ENCODE results near the gene CNMD. TPM values are rescaled to one million over a fixed set of nuclear protein-coding genes. Genes with fewer than 3 reads are reported as not detected.
"Not testable (repeated sequence)": the region's sequence is repeated elsewhere in the genome, so short reads cannot be mapped to it uniquely, and the experiment has no call there.

The CNMD gene
- polyA plus RNA-seq, 1 donor (not counting 4 experiments of a cell fraction or from before 2014, with no cell fraction given) = not detected

DNA sequence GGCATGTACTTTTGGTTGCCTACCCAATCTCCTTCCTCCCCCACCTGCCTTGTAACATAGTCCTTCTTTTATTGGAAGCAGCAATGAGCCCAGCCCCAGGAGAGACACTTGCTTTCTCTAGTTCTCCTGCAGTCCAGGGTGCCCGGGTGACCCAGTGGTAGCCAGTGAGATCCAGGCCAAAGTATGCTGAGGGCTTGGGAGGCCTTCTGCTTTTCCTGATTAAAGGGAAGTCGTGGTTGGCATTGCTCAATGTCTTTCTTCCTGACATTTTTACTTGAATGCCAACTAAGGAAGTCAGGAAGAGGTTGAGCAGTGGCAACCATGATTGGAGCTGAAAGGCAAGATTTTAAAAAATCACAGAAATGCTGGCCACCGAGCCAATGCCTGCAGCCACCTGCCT is 25.7 kb downstream of the CNMD start:
- H3K9me1 ChIP-seq (ENCODE audit: control insufficient read depth, extremely low read depth, insufficient read depth, low read length) = no peaks in the 10 kb centered on the region

DNA sequence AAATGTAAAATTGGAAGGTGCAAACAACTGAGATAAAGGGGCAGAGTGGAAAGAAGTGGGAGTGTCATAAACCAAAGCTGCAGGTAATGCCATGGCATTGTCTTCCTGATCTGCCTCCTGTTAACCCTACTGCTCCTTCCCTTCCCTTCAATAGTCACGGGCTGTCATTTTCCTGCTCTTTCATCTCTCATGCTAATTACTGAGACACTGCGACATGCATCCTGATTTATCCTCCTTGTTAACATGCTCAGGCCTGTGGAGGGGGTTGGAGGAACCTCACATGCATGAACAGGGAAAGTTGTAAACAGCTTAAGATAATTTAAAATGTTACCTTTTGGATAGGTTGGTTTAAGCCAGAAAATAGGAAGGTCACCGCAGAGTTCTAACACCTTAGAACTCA is 27.2 kb downstream of the CNMD start:
- no peaks in the 10 kb centered on the region for H3K79me2 ChIP-seq (ENCODE audit: control insufficient read depth, insufficient read depth, low read length)
- H3K36me3 ChIP-seq (ENCODE audit: control insufficient read depth in 2 of 2, extremely low read depth in 1 of 2, insufficient read depth in 2 of 2, low read length in 2 of 2) = no peaks in the 10 kb centered on the region
- TF ChIP-seq EZH2 (IDR thresholded peaks at IDR 0.05; ENCODE audit: low read length) (no peak), CTCF (optimal IDR thresholded peaks at IDR 0.05 in 1 of 3, IDR thresholded peaks at IDR 0.05 in 1 of 3, conservative IDR thresholded peaks at IDR 0.05 in 1 of 3; ENCODE audit: extremely low read depth in 1 of 3, insufficient read depth in 2 of 3, low read length in 3 of 3) (no peak)
- no peaks in the 10 kb centered on the region for H3K27me3 ChIP-seq (ENCODE audit: control insufficient read depth, extremely low read depth, insufficient read depth, low read length)
- peaks cover 8% of the 10 kb centered on the region for H3K4me1 ChIP-seq (ENCODE audit: control insufficient read depth, extremely low read depth, insufficient read depth, low read length)
- no peak overlapping the region for H2AFZ ChIP-seq (ENCODE audit: control insufficient read depth, low read length)
- no peaks in the 10 kb centered on the region for H3K9me3 ChIP-seq (ENCODE audit: control insufficient read depth, low read depth, low read length)
- FAIRE-seq (peak; percentile 20), DNase-seq (ENCODE audit: low read depth, low spot score) (no peak)
- H3K9me1 ChIP-seq (ENCODE audit: control insufficient read depth, extremely low read depth, insufficient read depth, low read length) = no peaks in the 10 kb centered on the region
- H3K4me2 ChIP-seq (ENCODE audit: control insufficient read depth, extremely low read depth, insufficient read depth, low read depth, low read length) = no peak overlapping the region
- no peak overlapping the region for H3K4me3 ChIP-seq (ENCODE audit: control insufficient read depth in 2 of 3, extremely low read depth in 1 of 3, insufficient read depth in 2 of 3, low read depth in 1 of 3, low read length in 3 of 3)
- dilution Hi-C loops (cut with MboI; ENCODE audit: extremely low pct_ligation_motif_present, low sequenced_read_pairs) = no loop called here
- H3K9ac ChIP-seq (ENCODE audit: control insufficient read depth, extremely low read depth, insufficient read depth, low read length) = no peak overlapping the region
- H3K27ac ChIP-seq (ENCODE audit: control insufficient read depth, insufficient read depth, low read length) = no peak overlapping the region
- H4K20me1 ChIP-seq (ENCODE audit: control insufficient read depth, extremely low read depth, insufficient read depth, low read length) = no peaks in the 10 kb centered on the region

More for the DNA sequence above, 25.7 kb downstream of the CNMD start:
- FAIRE-seq = no peak
- Histone ChIP-seq H3K9me3 (ENCODE audit: control insufficient read depth, low read depth, low read length) (no peaks in the 10 kb centered on the region), H3K27me3 (ENCODE audit: control insufficient read depth, extremely low read depth, insufficient read depth, low read length) (no peaks in the 10 kb centered on the region), H3K4me2 (ENCODE audit: control insufficient read depth, extremely low read depth, insufficient read depth, low read depth, low read length) (no peak overlapping the region), H3K27ac (ENCODE audit: control insufficient read depth, insufficient read depth, low read length) (no peak overlapping the region), H2AFZ (ENCODE audit: control insufficient read depth, low read length) (no peak overlapping the region), H3K79me2 (ENCODE audit: control insufficient read depth, insufficient read depth, low read length) (no peaks in the 10 kb centered on the region), H3K4me3 (ENCODE audit: control insufficient read depth in 2 of 3, extremely low read depth in 1 of 3, insufficient read depth in 2 of 3, low read depth in 1 of 3, low read length in 3 of 3) (no peak overlapping the region), H3K9ac (ENCODE audit: control insufficient read depth, extremely low read depth, insufficient read depth, low read length) (no peak overlapping the region), H3K36me3 (ENCODE audit: control insufficient read depth in 2 of 2, extremely low read depth in 1 of 2, insufficient read depth in 2 of 2, low read length in 2 of 2) (no peaks in the 10 kb centered on the region), H3K4me1 (ENCODE audit: control insufficient read depth, extremely low read depth, insufficient read depth, low read length) (peaks cover 8% of the 10 kb centered on the region), H4K20me1 (ENCODE audit: control insufficient read depth, extremely low read depth, insufficient read depth, low read length) (no peaks in the 10 kb centered on the region)
- dilution Hi-C loops (cut with MboI; ENCODE audit: extremely low pct_ligation_motif_present, low sequenced_read_pairs) = no loop called here
- no peak for TF ChIP-seq EZH2 (IDR thresholded peaks at IDR 0.05; ENCODE audit: low read length)
- no peak for DNase-seq (ENCODE audit: low read depth, low spot score)

DNA sequence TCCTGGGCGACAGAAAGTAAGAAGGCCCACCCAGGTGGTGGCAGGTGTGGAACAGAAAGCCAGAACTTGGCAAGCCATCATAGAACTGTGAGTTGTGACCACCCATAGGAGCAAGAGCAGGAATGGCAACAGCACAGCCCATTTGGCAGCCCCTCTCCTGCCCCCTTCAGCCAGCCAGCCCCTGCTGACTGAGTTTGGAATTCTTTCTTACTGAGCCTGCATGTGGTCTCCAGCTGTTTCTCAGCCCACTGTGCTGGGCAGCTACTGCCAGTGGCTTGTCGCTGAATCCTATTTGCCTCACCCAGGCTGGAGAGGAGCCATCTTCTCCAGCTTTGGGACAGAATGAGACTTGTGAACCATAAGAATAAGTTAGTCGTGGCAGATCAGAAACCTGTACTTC is 28.3 kb downstream of the CNMD start:
- no peaks in the 10 kb centered on the region for H3K9me1 ChIP-seq (ENCODE audit: control insufficient read depth, extremely low read depth, insufficient read depth, low read length)
- H3K27me3 ChIP-seq (ENCODE audit: control insufficient read depth, extremely low read depth, insufficient read depth, low read length) = no peaks in the 10 kb centered on the region
- no peak overlapping the region for H3K27ac ChIP-seq (ENCODE audit: control insufficient read depth, insufficient read depth, low read length)
- FAIRE-seq (no peak), DNase-seq (ENCODE audit: low read depth, low spot score) (no peak)
- TF ChIP-seq CTCF (optimal IDR thresholded peaks at IDR 0.05 in 1 of 3, IDR thresholded peaks at IDR 0.05 in 1 of 3, conservative IDR thresholded peaks at IDR 0.05 in 1 of 3; ENCODE audit: extremely low read depth in 1 of 3, insufficient read depth in 2 of 3, low read length in 3 of 3) (no peak), EZH2 (IDR thresholded peaks at IDR 0.05; ENCODE audit: low read length) (no peak)
- no peak overlapping the region for H3K4me3 ChIP-seq (ENCODE audit: control insufficient read depth in 2 of 3, extremely low read depth in 1 of 3, insufficient read depth in 2 of 3, low read depth in 1 of 3, low read length in 3 of 3)
- no peaks in the 10 kb centered on the region for H3K36me3 ChIP-seq (ENCODE audit: control insufficient read depth in 2 of 2, extremely low read depth in 1 of 2, insufficient read depth in 2 of 2, low read length in 2 of 2)
- H3K9ac ChIP-seq (ENCODE audit: control insufficient read depth, extremely low read depth, insufficient read depth, low read length) = no peak overlapping the region
- H3K79me2 ChIP-seq (ENCODE audit: control insufficient read depth, insufficient read depth, low read length) = no peaks in the 10 kb centered on the region
- no peak overlapping the region for H3K4me2 ChIP-seq (ENCODE audit: control insufficient read depth, extremely low read depth, insufficient read depth, low read depth, low read length)
- H3K9me3 ChIP-seq (ENCODE audit: control insufficient read depth, low read depth, low read length) = no peaks in the 10 kb centered on the region
- H2AFZ ChIP-seq (ENCODE audit: control insufficient read depth, low read length) = no peak overlapping the region
- H4K20me1 ChIP-seq (ENCODE audit: control insufficient read depth, extremely low read depth, insufficient read depth, low read length) = no peaks in the 10 kb centered on the region
- H3K4me1 ChIP-seq (ENCODE audit: control insufficient read depth, extremely low read depth, insufficient read depth, low read length) = peaks cover 8% of the 10 kb centered on the region
- dilution Hi-C loops (cut with MboI; ENCODE audit: extremely low pct_ligation_motif_present, low sequenced_read_pairs) = no loop called here

DNA sequence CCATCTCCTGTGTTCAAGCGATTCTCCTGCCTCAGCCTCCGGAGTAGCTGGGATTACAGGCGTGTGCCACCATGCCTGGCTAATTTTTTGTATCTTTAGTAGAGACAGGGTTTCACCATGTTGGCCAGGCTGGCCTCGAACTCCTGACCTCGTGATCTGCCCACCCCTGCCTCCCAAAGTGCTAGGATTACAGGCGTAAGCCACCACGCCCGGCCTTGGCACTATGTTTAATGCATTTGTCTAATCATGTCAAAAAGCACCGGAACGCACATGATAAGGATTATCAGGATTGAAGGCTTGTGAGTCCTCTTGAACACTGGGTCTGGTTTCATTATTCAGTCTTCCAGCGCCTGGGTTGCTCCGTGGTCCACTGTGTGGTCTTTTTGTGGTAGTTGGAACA is 31.4 kb downstream of the CNMD start:
- H3K9me1 ChIP-seq (ENCODE audit: control insufficient read depth, extremely low read depth, insufficient read depth, low read length); H3K27ac ChIP-seq (ENCODE audit: control insufficient read depth, insufficient read depth, low read length); H4K20me1 ChIP-seq (ENCODE audit: control insufficient read depth, extremely low read depth, insufficient read depth, low read length); H3K9me3 ChIP-seq (ENCODE audit: control insufficient read depth, low read depth, low read length); H3K79me2 ChIP-seq (ENCODE audit: control insufficient read depth, insufficient read depth, low read length); DNase-seq (ENCODE audit: low read depth, low spot score); H3K4me3 ChIP-seq (ENCODE audit: control insufficient read depth in 2 of 3, extremely low read depth in 1 of 3, insufficient read depth in 2 of 3, low read depth in 1 of 3, low read length in 3 of 3); H3K9ac ChIP-seq (ENCODE audit: control insufficient read depth, extremely low read depth, insufficient read depth, low read length); dilution Hi-C loops (cut with MboI; ENCODE audit: extremely low pct_ligation_motif_present, low sequenced_read_pairs); FAIRE-seq; H3K27me3 ChIP-seq (ENCODE audit: control insufficient read depth, extremely low read depth, insufficient read depth, low read length); H3K36me3 ChIP-seq (ENCODE audit: control insufficient read depth in 2 of 2, extremely low read depth in 1 of 2, insufficient read depth in 2 of 2, low read length in 2 of 2); H2AFZ ChIP-seq (ENCODE audit: control insufficient read depth, low read length); H3K4me2 ChIP-seq (ENCODE audit: control insufficient read depth, extremely low read depth, insufficient read depth, low read depth, low read length); H3K4me1 ChIP-seq (ENCODE audit: control insufficient read depth, extremely low read depth, insufficient read depth, low read length): not testable (repeated sequence)
